HG03521 (cell line): ENCODE data around the gene HSPA1B.

Source experiments
- ATAC-seq: cut with Tn5 transposase; IDR thresholded peaks from one replicate; pipeline ENCODE4 v1.9.1; 2021; ENCODE audit warnings: mild to moderate bottlenecking, moderate library complexity; ENCODE audit not compliant: unreplicated experiment

The HSPA1B gene

DNA sequence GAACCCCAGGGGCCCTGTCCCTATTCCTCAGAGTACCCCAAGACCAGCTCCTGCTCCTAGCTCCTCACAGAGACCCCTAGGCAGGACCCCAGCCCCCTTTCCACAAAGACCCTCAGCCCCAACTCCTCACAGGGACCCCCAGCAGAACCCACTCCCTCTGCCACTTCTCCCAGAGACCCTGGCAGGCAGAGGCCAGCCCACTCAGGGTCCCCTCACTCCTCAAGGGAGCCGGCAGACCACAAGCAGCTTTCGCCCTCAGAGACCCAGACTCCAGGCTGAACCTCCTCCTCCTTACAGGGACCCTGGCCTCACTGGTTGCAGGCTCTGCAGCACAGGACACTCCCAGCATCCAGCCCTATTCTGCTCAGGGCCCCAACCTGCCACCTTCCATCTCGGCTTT, 50.7 kb downstream of the HSPA1B start:
- no peak for ATAC-seq

GRCh38 chr6:31878726-31879125, 51.2 kb downstream of the HSPA1B start, which contains the start of gene SLC44A4:
Gene SLC44A4 (minus strand): TSS chr6:31878997. CDS start chr6:31878980, 17 bp downstream.
- no peak for ATAC-seq

GRCh38 chr6:31879143-31879542, 51.6 kb downstream of the HSPA1B start:
- no peak for ATAC-seq
